ENCODE measurements around the gene BIRC7.

The BIRC7 gene

DNA sequence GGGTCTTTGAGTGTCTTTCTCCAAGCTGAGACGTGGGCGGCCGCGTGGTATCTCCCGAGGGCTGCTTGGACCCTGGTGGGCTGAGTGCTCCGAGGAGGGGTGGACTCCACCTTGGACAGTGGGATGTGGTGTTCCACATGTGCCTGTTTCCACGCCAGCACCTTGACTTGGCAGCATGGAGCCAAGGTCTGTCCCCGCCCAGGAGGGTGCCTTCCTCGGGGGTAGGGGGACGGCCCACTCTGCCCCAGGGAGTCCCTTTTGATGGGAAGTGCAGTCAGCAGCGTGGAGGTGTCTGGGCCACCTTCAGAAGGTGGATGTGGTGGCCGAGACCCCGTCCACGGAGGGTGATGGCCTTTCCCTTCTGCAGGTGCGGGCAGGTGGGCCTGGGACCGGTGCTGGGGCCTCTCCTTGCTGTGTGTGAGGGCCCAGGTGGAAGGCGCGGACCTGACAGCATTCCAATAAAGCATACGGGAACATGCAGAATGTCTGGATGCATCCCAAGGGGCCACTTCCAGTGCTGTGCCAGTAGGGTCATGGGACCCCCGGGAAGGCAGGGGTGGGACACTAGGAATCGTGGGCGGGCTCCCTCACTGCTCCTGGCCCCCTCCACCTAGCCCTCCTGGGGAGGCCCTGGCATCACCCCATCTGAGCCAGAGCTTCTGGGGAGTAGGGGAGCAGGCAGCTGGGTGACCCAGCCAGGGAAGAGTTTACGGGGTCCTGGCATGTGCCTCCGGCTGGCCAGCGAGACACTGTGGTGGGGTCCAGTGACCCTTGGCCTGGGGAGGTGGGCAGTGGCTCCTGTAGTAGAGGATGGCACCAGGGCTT is 53.8 kb downstream of the BIRC7 start:
- Histone ChIP-seq H3K4me3 (ENCODE audit: low read depth, low read length, poor library complexity, severe bottlenecking) (no peak overlapping the region), H4K20me1 (ENCODE audit: insufficient read depth, low read length) (no peaks in the 10 kb centered on the region), H3F3A (ENCODE audit: insufficient read depth, low read length) (no peaks in the 10 kb centered on the region), H3K9me3 (ENCODE audit: low read length) (no peaks in the 10 kb centered on the region), H3K4me1 (ENCODE audit: insufficient read depth, low read length, severe bottlenecking) (no peaks in the 10 kb centered on the region), H3K9ac (ENCODE audit: low read length) (no peak overlapping the region), H3K36me3 (ENCODE audit: insufficient read depth, low read length) (peaks cover 4% of the 10 kb centered on the region; the same call in 1 of the 2 replicates), H3K9me2 (ENCODE audit: low read depth, low read length) (no peaks in the 10 kb centered on the region), H3K27me3 (ENCODE audit: insufficient read depth, low read length) (no peaks in the 10 kb centered on the region), H3K79me2 (ENCODE audit: insufficient read depth, low read length) (no peaks in the 10 kb centered on the region), H3K27ac (ENCODE audit: low read depth, low read length, poor library complexity, severe bottlenecking) (no peak overlapping the region), H2AFZ (ENCODE audit: low read length) (no peak overlapping the region), H3K4me2 (ENCODE audit: low read length) (no peak overlapping the region)
- TF ChIP-seq, protein P1, sequence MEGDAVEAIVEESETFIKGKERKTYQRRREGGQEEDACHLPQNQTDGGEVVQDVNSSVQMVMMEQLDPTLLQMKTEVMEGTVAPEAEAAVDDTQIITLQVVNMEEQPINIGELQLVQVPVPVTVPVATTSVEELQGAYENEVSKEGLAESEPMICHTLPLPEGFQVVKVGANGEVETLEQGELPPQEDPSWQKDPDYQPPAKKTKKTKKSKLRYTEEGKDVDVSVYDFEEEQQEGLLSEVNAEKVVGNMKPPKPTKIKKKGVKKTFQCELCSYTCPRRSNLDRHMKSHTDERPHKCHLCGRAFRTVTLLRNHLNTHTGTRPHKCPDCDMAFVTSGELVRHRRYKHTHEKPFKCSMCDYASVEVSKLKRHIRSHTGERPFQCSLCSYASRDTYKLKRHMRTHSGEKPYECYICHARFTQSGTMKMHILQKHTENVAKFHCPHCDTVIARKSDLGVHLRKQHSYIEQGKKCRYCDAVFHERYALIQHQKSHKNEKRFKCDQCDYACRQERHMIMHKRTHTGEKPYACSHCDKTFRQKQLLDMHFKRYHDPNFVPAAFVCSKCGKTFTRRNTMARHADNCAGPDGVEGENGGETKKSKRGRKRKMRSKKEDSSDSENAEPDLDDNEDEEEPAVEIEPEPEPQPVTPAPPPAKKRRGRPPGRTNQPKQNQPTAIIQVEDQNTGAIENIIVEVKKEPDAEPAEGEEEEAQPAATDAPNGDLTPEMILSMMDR (IDR thresholded peaks at IDR 0.05; ENCODE audit: low read length): no peak

All from OCI-LY1 (cell line).